Liver (tissue), 9 donors: ENCODE data around the gene PLEKHM2. TPM values are rescaled to one million over a fixed set of nuclear protein-coding genes. Genes with fewer than 3 reads are reported as not detected.

Experiments
- DNase-seq: peaks from one replicate; pipeline ENCODE4 v3.0.0-alpha.2; 2017; ENCODE audit warnings: low spot score
- H3K27ac ChIP-seq, 2 donors: one replicate each; pipeline ENCODE4 v1.7.0; 2013; ENCODE audit warnings: inconsistent platforms in 2 of 2, low read length in 2 of 2, control low read depth in 1 of 2, low read depth in 1 of 2, mild to moderate bottlenecking in 1 of 2
- H3K27me3 ChIP-seq, 4 donors: one replicate each; pipeline versions ENCODE4 v1.6.1 to v1.7.0; 2013; ENCODE audit warnings: low read length in 3 of 4, inconsistent platforms in 1 of 4, mild to moderate bottlenecking in 1 of 4, moderate library complexity in 1 of 4; ENCODE audit not compliant: control insufficient read depth in 4 of 4, insufficient read depth in 4 of 4
- H3K36me3 ChIP-seq, 4 donors: one replicate each; pipeline versions ENCODE4 v1.6.1 to v1.7.0; 2013; ENCODE audit warnings: low read length in 3 of 4, mild to moderate bottlenecking in 3 of 4, low read depth in 1 of 4, moderate library complexity in 1 of 4; ENCODE audit not compliant: control insufficient read depth in 4 of 4, insufficient read depth in 3 of 4
- H3K4me1 ChIP-seq, 4 donors: one replicate each; pipeline versions ENCODE4 v1.6.1 to v1.7.0; 2013; ENCODE audit warnings: low read length in 3 of 4, mild to moderate bottlenecking in 3 of 4, moderate library complexity in 1 of 4; ENCODE audit not compliant: control insufficient read depth in 4 of 4, insufficient read depth in 4 of 4
- H3K4me3 ChIP-seq, 3 donors: one replicate each; pipeline versions ENCODE4 v1.6.1 to v1.7.0; 2013; ENCODE audit warnings: low read length in 3 of 3, control low read depth in 1 of 3, low read depth in 1 of 3, mild to moderate bottlenecking in 1 of 3
- H3K9ac ChIP-seq, 2 donors: one replicate each; pipeline ENCODE4 v1.7.0; 2013; ENCODE audit warnings: low read length in 2 of 2, mild to moderate bottlenecking in 2 of 2, moderate library complexity in 2 of 2, control low read depth in 1 of 2, low read depth in 1 of 2
- H3K9me3 ChIP-seq, 4 donors: one replicate each; pipeline versions ENCODE4 v1.6.1 to v1.7.0; 2013; ENCODE audit warnings: low read length in 3 of 4; ENCODE audit not compliant: control insufficient read depth in 4 of 4
- EGR1 ChIP-seq, 2 donors: IDR thresholded peaks; 2 replicates each; pipeline ENCODE4 v1.6.1; 2016 to 2018; ENCODE audit warnings: antibody characterized with exemption in 2 of 2, low read depth in 2 of 2
- FOXA1 ChIP-seq: IDR thresholded peaks from 2 replicates; pipeline ENCODE4 v1.6.1; 2016; ENCODE audit warnings: antibody characterized with exemption
- FOXA2 ChIP-seq: IDR thresholded peaks from 2 replicates; pipeline ENCODE4 v1.6.1; 2016; ENCODE audit warnings: antibody characterized with exemption
- GABPA ChIP-seq, 2 donors: IDR thresholded peaks in 1 of 2; conservative IDR thresholded peaks in 1 of 2; 2 replicates each; pipeline ENCODE4 v1.6.1; 2016; ENCODE audit warnings: antibody characterized with exemption in 2 of 2, mild to moderate bottlenecking in 1 of 2, moderate library complexity in 1 of 2
- HNF4A ChIP-seq, 2 donors: conservative IDR thresholded peaks; 2 replicates each; pipeline ENCODE4 v1.6.1; 2016; ENCODE audit warnings: antibody characterized with exemption in 2 of 2, mild to moderate bottlenecking in 2 of 2
- HNF4G ChIP-seq: IDR thresholded peaks from 2 replicates; pipeline ENCODE4 v1.6.1; 2016; ENCODE audit warnings: antibody characterized with exemption
- JUND ChIP-seq, 2 donors: IDR thresholded peaks; 2 replicates each; pipeline ENCODE4 v1.6.1; 2016; ENCODE audit warnings: antibody characterized with exemption in 2 of 2
- NR2F2 ChIP-seq: IDR thresholded peaks from 2 replicates; pipeline ENCODE4 v1.6.1; 2016; ENCODE audit warnings: antibody characterized with exemption
- RAD21 ChIP-seq, 2 donors: IDR thresholded peaks; 2 replicates each; pipeline ENCODE4 v1.6.1; 2016; ENCODE audit warnings: antibody characterized with exemption in 2 of 2, mild to moderate bottlenecking in 2 of 2
- SP1 ChIP-seq: IDR thresholded peaks from 2 replicates; pipeline ENCODE4 v1.6.1; 2018; ENCODE audit warnings: antibody characterized with exemption, mild to moderate bottlenecking
- TAF1 ChIP-seq: conservative IDR thresholded peaks from 2 replicates; pipeline ENCODE4 v1.6.1; 2016; ENCODE audit warnings: antibody characterized with exemption, mild to moderate bottlenecking
- YY1 ChIP-seq: IDR thresholded peaks from 2 replicates; pipeline ENCODE4 v1.6.1; 2016; ENCODE audit warnings: antibody characterized with exemption, mild to moderate bottlenecking
- WGBS: extraction: QIAGEN DNeasy Blood & Tissue Kit; methylation state at CpG from one replicate; pipeline ENCODE4 v1.1.7; 2013; 5-methylcytosine and 5-hydroxymethylcytosine counted together
- polyA plus RNA-seq, 2 donors: library from polyadenylated mRNA; stranded (reverse) in 1 of 2; unstranded in 1 of 2; fragments of 200-250 nt in 1 of 2; fragments of >200 nt in 1 of 2; fragmentation: Nextera tagmentation in 1 of 2; extraction: Ambion mirVana in 1 of 2; gene quantifications; one replicate each; pipeline versions ENCODE4 v1.2.1 to v1.2.3, GENCODE V29; 2013 to 2015
- total RNA-seq, 2 donors: library from RNA; depleted of rRNA; stranded (reverse); fragments of >200 nt; gene quantifications; one replicate each; pipeline ENCODE4 v1.2.3, GENCODE V29; 2014
- TF ChIP-seq, protein P1 (sequence below): fragments of 150-350 bp; IDR thresholded peaks from 2 replicates; pipeline ENCODE4 v1.5.1; 2017; ENCODE audit warnings: improper control_type of control experiment, low read depth, low read length; ENCODE audit not compliant: missing input control
- TF ChIP-seq, protein P2 (sequence below): IDR thresholded peaks from 2 replicates; pipeline ENCODE4 v1.6.1; 2016; ENCODE audit warnings: antibody characterized with exemption
- TF ChIP-seq, protein P3 (sequence below): IDR thresholded peaks from 2 replicates; pipeline ENCODE4 v1.6.1; 2016; ENCODE audit warnings: antibody characterized with exemption
- TF ChIP-seq, protein P4 (sequence below): IDR thresholded peaks from 2 replicates; pipeline ENCODE4 v1.6.1; 2016; ENCODE audit warnings: antibody characterized with exemption, mild to moderate bottlenecking
- TF ChIP-seq, protein P5 (sequence below): IDR thresholded peaks from 2 replicates; pipeline ENCODE4 v1.6.1; 2016; ENCODE audit warnings: antibody characterized with exemption
- donor health status: healthy.
- donor health status: healthy.
- donor health status: healthy.
- donor health status: healthy.
- donor health status: healthy.

Gene PLEKHM2
- total and polyA plus RNA-seq, 4 donors, result 4.1 to 22.6 (median 17.0) TPM

DNA sequence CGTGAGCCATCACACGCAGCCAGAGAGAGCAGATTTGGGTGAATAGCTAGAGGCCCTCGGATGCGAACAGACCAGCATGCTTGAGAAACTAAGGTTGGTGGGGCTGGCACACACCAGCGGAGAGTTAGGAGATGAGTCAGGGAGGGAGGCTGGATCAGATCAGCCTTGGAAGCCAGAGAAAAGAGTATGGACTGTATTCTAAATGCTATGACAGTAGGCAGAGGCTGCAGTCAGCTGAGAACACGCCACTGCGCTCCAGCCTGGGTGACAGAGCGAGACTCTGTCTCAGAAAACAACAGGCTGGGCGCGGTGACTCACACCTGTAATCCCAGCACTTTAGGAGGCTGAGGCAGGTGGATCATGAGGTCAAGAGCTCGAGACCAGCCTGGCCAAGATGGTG, 4.0 kb upstream of the PLEKHM2 start:
- 95% methylated on average over 11 of the region's 11 CpGs for WGBS
- Histone ChIP-seq H3K36me3 (no peaks in the 10 kb centered on the region), H3K4me1 (peaks cover 1 to 4% (median 3%) of the 10 kb centered on the region in 4 donors), H3K27me3 (no peaks in the 10 kb centered on the region), H3K4me3 (no peak overlapping the region), H3K9ac (no peak overlapping the region), H3K9me3 (no peaks in the 10 kb centered on the region), H3K27ac (no peak overlapping the region)
- TF ChIP-seq, protein P1, sequence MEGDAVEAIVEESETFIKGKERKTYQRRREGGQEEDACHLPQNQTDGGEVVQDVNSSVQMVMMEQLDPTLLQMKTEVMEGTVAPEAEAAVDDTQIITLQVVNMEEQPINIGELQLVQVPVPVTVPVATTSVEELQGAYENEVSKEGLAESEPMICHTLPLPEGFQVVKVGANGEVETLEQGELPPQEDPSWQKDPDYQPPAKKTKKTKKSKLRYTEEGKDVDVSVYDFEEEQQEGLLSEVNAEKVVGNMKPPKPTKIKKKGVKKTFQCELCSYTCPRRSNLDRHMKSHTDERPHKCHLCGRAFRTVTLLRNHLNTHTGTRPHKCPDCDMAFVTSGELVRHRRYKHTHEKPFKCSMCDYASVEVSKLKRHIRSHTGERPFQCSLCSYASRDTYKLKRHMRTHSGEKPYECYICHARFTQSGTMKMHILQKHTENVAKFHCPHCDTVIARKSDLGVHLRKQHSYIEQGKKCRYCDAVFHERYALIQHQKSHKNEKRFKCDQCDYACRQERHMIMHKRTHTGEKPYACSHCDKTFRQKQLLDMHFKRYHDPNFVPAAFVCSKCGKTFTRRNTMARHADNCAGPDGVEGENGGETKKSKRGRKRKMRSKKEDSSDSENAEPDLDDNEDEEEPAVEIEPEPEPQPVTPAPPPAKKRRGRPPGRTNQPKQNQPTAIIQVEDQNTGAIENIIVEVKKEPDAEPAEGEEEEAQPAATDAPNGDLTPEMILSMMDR, result no peak
- TF ChIP-seq EGR1 (IDR thresholded peaks at IDR 0.05; ENCODE audit: low read depth in 2 of 2) (no peak), GABPA (IDR thresholded peaks at IDR 0.05 in 1 of 2, conservative IDR thresholded peaks at IDR 0.05 in 1 of 2) (no peak), JUND (IDR thresholded peaks at IDR 0.05) (no peak), RAD21 (IDR thresholded peaks at IDR 0.05) (no peak), FOXA2 (no peak), TAF1 (no peak), HNF4G (no peak), YY1 (no peak), HNF4A (conservative IDR thresholded peaks at IDR 0.05) (no peak)
- TF ChIP-seq, protein P2, sequence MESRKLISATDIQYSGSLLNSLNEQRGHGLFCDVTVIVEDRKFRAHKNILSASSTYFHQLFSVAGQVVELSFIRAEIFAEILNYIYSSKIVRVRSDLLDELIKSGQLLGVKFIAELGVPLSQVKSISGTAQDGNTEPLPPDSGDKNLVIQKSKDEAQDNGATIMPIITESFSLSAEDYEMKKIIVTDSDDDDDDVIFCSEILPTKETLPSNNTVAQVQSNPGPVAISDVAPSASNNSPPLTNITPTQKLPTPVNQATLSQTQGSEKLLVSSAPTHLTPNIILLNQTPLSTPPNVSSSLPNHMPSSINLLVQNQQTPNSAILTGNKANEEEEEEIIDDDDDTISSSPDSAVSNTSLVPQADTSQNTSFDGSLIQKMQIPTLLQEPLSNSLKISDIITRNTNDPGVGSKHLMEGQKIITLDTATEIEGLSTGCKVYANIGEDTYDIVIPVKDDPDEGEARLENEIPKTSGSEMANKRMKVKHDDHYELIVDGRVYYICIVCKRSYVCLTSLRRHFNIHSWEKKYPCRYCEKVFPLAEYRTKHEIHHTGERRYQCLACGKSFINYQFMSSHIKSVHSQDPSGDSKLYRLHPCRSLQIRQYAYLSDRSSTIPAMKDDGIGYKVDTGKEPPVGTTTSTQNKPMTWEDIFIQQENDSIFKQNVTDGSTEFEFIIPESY, result no peak
- TF ChIP-seq, protein P3, sequence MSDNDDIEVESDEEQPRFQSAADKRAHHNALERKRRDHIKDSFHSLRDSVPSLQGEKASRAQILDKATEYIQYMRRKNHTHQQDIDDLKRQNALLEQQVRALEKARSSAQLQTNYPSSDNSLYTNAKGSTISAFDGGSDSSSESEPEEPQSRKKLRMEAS, result no peak
- no peak for DNase-seq

DNA sequence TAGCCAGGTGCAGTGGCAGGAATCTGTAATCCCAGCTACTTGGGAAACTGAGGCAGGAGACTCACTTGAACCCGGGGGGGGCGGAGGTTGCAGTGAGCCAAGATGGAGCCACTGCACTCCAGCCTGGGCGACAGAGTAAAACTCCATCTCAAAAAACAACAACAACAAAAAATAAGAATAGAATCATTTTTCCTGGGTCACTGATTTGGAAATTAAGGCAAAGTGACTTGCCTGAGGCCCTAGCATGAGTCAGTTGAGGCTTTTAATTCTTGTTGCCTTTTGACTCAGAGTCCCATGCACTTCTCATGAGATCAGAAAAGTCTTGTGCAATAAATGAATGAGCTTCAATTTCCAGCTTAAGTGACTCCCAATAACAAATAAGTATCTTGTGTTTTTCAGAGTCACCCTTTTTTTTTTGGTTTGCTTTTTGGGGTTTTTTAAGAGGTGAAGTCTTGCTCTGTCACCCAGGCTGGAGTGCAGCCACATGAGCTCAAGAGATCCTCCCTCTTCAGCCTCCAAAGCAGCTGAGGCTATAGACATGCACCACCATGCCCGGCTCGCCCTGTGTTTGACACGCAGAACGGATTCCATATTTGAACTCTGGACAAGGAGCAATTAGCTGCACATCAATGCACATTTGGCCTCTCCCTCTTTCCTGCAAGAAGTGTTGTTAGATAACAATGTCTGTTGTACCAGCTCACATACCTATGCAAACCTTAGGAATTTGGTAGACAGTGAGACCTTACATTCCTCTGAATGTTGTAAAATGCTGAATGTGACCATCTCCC, 3.4 kb upstream of the PLEKHM2 start:
- Histone ChIP-seq H3K9me3 (no peaks in the 10 kb centered on the region), H3K27me3 (no peaks in the 10 kb centered on the region), H3K4me1 (peaks cover 3 to 8% (median 5%) of the 10 kb centered on the region in 4 donors), H3K9ac (no peak overlapping the region), H3K36me3 (no peaks in the 10 kb centered on the region), H3K27ac (no peak overlapping the region), H3K4me3 (no peak overlapping the region)
- DNase-seq, result no peak
- 89% methylated on average over 7 of the region's 7 CpGs for WGBS
- TF ChIP-seq GABPA (IDR thresholded peaks at IDR 0.05 in 1 of 2, conservative IDR thresholded peaks at IDR 0.05 in 1 of 2), result no peak
- TF ChIP-seq YY1, result no peak
- TF ChIP-seq, protein P4, sequence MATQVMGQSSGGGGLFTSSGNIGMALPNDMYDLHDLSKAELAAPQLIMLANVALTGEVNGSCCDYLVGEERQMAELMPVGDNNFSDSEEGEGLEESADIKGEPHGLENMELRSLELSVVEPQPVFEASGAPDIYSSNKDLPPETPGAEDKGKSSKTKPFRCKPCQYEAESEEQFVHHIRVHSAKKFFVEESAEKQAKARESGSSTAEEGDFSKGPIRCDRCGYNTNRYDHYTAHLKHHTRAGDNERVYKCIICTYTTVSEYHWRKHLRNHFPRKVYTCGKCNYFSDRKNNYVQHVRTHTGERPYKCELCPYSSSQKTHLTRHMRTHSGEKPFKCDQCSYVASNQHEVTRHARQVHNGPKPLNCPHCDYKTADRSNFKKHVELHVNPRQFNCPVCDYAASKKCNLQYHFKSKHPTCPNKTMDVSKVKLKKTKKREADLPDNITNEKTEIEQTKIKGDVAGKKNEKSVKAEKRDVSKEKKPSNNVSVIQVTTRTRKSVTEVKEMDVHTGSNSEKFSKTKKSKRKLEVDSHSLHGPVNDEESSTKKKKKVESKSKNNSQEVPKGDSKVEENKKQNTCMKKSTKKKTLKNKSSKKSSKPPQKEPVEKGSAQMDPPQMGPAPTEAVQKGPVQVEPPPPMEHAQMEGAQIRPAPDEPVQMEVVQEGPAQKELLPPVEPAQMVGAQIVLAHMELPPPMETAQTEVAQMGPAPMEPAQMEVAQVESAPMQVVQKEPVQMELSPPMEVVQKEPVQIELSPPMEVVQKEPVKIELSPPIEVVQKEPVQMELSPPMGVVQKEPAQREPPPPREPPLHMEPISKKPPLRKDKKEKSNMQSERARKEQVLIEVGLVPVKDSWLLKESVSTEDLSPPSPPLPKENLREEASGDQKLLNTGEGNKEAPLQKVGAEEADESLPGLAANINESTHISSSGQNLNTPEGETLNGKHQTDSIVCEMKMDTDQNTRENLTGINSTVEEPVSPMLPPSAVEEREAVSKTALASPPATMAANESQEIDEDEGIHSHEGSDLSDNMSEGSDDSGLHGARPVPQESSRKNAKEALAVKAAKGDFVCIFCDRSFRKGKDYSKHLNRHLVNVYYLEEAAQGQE, result no peak
- TF ChIP-seq NR2F2, result no peak
- TF ChIP-seq, protein P5, sequence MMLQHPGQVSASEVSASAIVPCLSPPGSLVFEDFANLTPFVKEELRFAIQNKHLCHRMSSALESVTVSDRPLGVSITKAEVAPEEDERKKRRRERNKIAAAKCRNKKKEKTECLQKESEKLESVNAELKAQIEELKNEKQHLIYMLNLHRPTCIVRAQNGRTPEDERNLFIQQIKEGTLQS, result no peak
- TF ChIP-seq EGR1 (IDR thresholded peaks at IDR 0.05; ENCODE audit: low read depth in 2 of 2), result no peak
- no peak for TF ChIP-seq FOXA2
- TF ChIP-seq HNF4G, result no peak
- TF ChIP-seq SP1, result no peak
- no peak for TF ChIP-seq JUND (IDR thresholded peaks at IDR 0.05)
- TF ChIP-seq HNF4A (conservative IDR thresholded peaks at IDR 0.05), result no peak
- no peak for TF ChIP-seq TAF1
- TF ChIP-seq FOXA1, result no peak
- TF ChIP-seq, protein P3, result no peak
- no peak for TF ChIP-seq RAD21 (IDR thresholded peaks at IDR 0.05)
- TF ChIP-seq, protein P2, result no peak
- TF ChIP-seq, protein P1, result no peak
